ENCODE results near the gene RPL23.

Gene RPL23

DNA sequence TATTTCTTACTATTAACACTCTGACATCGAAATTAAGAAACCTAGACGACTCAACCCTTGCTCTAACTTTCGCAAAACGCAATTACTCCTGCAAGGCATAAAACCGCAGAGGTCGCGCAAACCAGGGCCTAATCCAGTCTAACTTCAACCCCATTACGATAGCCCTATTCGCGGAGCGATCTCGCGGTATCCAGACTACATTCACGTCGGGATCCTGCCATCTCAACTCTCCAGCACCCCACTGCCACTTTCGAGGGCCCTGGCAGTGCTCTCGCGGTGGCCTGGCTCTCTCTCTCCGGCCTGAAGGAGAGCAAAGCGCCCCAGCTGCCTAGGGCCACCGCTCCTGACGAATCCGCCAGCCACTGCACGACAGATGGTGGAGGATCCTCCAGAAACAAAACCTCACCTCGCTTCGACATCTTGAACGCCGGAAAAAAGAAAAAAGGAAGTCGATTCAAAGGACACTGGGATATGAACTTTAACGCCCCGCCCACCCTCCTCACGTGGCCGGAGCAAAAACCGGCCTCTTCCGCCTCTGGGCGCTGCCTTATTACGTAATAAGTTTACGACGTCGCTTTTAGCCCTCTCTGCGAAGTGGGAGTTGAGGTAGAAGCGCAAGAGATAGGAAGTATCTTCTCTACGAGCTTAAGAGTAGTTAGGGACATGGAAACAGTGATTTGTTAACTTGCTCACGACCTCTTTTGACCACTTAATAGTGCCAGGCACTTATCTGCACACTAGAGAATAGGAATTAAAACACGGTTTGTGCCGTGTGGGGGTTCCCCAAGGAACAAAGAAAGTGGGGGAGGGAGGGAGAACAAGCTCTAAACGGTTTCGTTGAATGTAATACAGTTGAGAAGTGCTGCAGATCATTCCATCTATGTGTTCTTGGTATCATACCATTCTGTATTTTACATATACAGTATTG is at the start of gene RPL23:
TSS of gene RPL23 (minus strand) at position 430 of the 928 bp plus-strand sequence. CDS start at position 419, 11 bp downstream.
- peak; percentile 90 for TF ChIP-seq ELF4 (IDR thresholded peaks at IDR 0.05)
- TF ChIP-seq NFRKB (IDR thresholded peaks at IDR 0.05) = 0 out of 2 replicates have a peak, but pooled peaks have one; percentile 32
- peak; percentile 64 for TF ChIP-seq ZNF384 (IDR thresholded peaks at IDR 0.05)
- TF ChIP-seq CTBP1 (IDR thresholded peaks at IDR 0.05; ENCODE audit: borderline replicate concordance) = 0 out of 2 replicates have a peak, but pooled peaks have one; percentile 37
- no peak for TF ChIP-seq ARNT (IDR thresholded peaks at IDR 0.05)
- TF ChIP-seq FOXA1 (IDR thresholded peaks at IDR 0.05) = no peak
- no peak for TF ChIP-seq BHLHE40 (IDR thresholded peaks at IDR 0.05; ENCODE audit: borderline replicate concordance)
- no peak for TF ChIP-seq FOXM1 (IDR thresholded peaks at IDR 0.05; ENCODE audit: borderline replicate concordance)
- peak; percentile 71 for TF ChIP-seq L3MBTL2 (conservative IDR thresholded peaks at IDR 0.05)
- TF ChIP-seq, protein P1, sequence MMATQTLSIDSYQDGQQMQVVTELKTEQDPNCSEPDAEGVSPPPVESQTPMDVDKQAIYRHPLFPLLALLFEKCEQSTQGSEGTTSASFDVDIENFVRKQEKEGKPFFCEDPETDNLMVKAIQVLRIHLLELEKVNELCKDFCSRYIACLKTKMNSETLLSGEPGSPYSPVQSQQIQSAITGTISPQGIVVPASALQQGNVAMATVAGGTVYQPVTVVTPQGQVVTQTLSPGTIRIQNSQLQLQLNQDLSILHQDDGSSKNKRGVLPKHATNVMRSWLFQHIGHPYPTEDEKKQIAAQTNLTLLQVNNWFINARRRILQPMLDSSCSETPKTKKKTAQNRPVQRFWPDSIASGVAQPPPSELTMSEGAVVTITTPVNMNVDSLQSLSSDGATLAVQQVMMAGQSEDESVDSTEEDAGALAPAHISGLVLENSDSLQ (IDR thresholded peaks at IDR 0.05) = no peak
- no peak for TF ChIP-seq LEF1 (IDR thresholded peaks at IDR 0.05; ENCODE audit: borderline replicate concordance)
- no peak for TF ChIP-seq TARDBP (IDR thresholded peaks at IDR 0.05)
- TF ChIP-seq SP1 (IDR thresholded peaks at IDR 0.05) = no peak
- peak; percentile 80 for DNase-seq (ENCODE audit: extremely low spot score)
- ChIA-PET CTCF (no interaction called here), POLR2A (interaction anchor here (0.6 to 3.7 kb wide), 49 partner anchors 8 to 504 kb away, joined by 3 to 125 read pairs (median 4); partner anchors contain the start of genes CWC25, FBXO47, LASP1 and LASP1NB)

DNA sequence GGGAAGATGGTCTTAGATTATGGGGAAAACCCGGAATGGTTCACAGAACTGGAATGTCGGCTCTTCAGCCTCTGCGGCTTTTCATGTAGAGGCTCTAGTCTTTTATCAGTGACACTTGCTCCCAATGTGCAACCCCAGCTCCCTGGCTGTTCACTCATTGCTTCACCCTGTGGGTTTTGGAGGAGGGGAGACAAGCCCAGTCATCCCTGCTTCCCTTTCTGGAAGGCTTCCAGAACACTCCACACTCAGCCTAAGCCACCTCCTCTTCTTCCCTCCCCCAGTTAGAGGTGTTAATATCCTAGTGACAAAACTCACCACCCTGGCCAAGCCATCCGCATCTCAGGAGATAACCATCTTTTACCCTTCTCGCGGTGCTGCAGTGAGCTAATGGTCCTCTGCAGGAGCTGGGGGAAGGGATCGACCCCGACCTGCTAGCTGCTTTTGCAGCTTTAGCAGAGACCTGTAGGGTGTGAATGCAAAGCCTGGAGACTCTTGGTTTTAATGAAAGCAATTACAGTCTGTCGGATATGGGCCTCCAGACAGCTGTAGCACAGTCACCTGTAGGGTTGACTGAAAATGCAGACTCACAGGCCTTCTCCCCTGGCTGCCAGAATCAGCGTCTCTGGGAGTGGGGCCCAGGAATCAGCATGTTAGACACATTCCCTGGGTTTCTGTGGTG is 47.6 kb upstream of the RPL23 start:
- ChIA-PET POLR2A (interaction anchor here (1.1 to 1.5 kb wide), 2 partner anchors 30 to 32 kb away, joined by 4 to 5 read pairs; partner anchors contain the start of gene LASP1), CTCF (no interaction called here)
- DNase-seq (ENCODE audit: extremely low spot score) = no peak
- TF ChIP-seq FOXK2 (IDR thresholded peaks at IDR 0.05) (no peak), LEF1 (IDR thresholded peaks at IDR 0.05; ENCODE audit: borderline replicate concordance) (no peak), SP1 (IDR thresholded peaks at IDR 0.05) (no peak), ZNF384 (IDR thresholded peaks at IDR 0.05) (no peak), TARDBP (IDR thresholded peaks at IDR 0.05) (no peak), HDGF (IDR thresholded peaks at IDR 0.05; ENCODE audit: borderline replicate concordance) (no peak)

DNA sequence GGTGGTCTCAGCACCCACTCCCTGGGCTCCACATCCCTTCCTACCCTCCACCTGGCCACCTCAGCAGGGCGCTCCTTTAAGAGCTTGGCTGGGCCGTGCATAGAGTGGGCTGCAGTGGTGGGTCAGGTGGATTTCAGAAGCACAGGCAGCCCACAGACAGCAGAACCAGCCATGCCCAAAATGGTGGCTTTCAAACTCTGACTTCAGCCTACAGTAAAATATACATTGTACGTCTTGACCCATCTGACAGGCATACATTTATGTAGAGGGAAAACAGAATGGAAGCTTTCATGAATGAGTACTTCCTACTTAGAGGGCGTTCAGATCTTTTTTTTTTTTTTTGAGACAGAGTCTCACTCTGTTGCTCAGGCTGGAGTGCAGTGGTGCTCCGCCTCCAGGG is 45.9 kb upstream of the RPL23 start:
- POLR2A ChIA-PET = no interaction called here
- CTCF ChIA-PET = no interaction called here

DNA sequence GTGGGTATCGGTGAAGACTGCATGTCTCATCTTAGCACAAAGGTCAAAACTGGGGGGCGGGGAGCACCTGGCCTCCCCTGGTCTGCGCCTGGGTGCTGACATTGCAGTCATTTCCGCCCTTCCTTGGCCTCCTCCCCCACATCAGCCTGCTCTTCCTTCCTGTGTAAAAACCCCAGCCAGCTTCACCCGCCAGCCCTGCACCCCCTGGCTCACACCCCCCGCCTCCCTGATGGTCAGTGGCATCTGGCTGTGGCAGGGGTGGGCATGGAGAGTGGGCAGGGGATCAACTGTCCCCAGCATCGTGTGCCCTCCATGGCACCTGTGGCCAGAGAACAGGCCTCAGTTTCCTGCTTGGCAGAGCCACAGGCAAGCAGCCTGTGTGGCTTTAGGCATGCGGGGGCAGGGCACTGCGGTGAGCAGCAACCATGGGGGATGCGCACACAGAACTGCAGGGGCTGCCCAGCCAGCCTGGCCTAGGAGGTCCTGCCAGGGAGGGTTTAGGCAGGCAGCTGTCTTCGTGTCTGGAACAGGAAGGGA is 45.4 kb upstream of the RPL23 start:
- POLR2A ChIA-PET = interaction anchor here (2.2 kb wide), 1 partner anchor 29 kb away, joined by 8 read pairs; the partner anchor contains the start of gene LASP1
- CTCF ChIA-PET = no interaction called here
- TF ChIP-seq FOXA1 (IDR thresholded peaks at IDR 0.05) (no peak), LEF1 (IDR thresholded peaks at IDR 0.05; ENCODE audit: borderline replicate concordance) (no peak), CTBP1 (IDR thresholded peaks at IDR 0.05; ENCODE audit: borderline replicate concordance) (no peak), FOXM1 (IDR thresholded peaks at IDR 0.05; ENCODE audit: borderline replicate concordance) (no peak), BHLHE40 (IDR thresholded peaks at IDR 0.05; ENCODE audit: borderline replicate concordance) (no peak), ARNT (IDR thresholded peaks at IDR 0.05) (no peak), SUZ12 (IDR thresholded peaks at IDR 0.05) (no peak)
- TF ChIP-seq, protein P1 (IDR thresholded peaks at IDR 0.05) = no peak
- no peak for DNase-seq (ENCODE audit: extremely low spot score)

More for the DNA sequence above, 45.9 kb upstream of the RPL23 start:
- TF ChIP-seq FOXA1 (IDR thresholded peaks at IDR 0.05) (no peak), FOXM1 (IDR thresholded peaks at IDR 0.05; ENCODE audit: borderline replicate concordance) (no peak), ARNT (IDR thresholded peaks at IDR 0.05) (no peak), CTBP1 (IDR thresholded peaks at IDR 0.05; ENCODE audit: borderline replicate concordance) (no peak), HDGF (IDR thresholded peaks at IDR 0.05; ENCODE audit: borderline replicate concordance) (no peak), SP1 (IDR thresholded peaks at IDR 0.05) (no peak), LEF1 (IDR thresholded peaks at IDR 0.05; ENCODE audit: borderline replicate concordance) (no peak)
- no peak for DNase-seq (ENCODE audit: extremely low spot score)

DNA sequence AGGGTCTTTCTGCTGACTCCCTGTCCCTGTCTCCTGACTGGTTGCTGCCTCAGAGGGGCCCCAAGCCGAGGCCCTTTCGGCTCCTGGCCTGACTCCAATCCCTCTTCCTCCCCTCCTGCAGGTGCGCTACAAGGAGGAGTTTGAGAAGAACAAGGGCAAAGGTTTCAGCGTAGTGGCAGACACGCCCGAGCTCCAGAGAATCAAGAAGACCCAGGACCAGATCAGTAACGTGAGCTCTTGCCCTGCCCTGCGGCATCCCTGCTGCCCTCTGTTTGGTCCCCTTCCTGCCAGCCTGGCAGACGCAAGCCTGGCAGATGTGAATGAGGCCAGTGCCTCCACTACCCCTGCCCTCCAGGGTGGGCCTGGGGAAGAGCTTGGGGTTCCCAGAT is 44.8 kb upstream of the RPL23 start:
- CTCF ChIA-PET = no interaction called here
- TF ChIP-seq ZNF384 (IDR thresholded peaks at IDR 0.05) = no peak
- TF ChIP-seq BHLHE40 (IDR thresholded peaks at IDR 0.05; ENCODE audit: borderline replicate concordance) = no peak
- TF ChIP-seq SUZ12 (IDR thresholded peaks at IDR 0.05) = no peak
- TF ChIP-seq FOXA1 (IDR thresholded peaks at IDR 0.05) = no peak
- TF ChIP-seq FOXK2 (IDR thresholded peaks at IDR 0.05) = no peak
- no peak for TF ChIP-seq FOXM1 (IDR thresholded peaks at IDR 0.05; ENCODE audit: borderline replicate concordance)
- TF ChIP-seq LEF1 (IDR thresholded peaks at IDR 0.05; ENCODE audit: borderline replicate concordance) = no peak
- no peak for TF ChIP-seq TARDBP (IDR thresholded peaks at IDR 0.05)
- no peak for TF ChIP-seq L3MBTL2 (conservative IDR thresholded peaks at IDR 0.05)
- TF ChIP-seq ARNT (IDR thresholded peaks at IDR 0.05) = no peak
- no peak for TF ChIP-seq NFRKB (IDR thresholded peaks at IDR 0.05)
- no peak for TF ChIP-seq CTBP1 (IDR thresholded peaks at IDR 0.05; ENCODE audit: borderline replicate concordance)
- no peak for TF ChIP-seq ELF4 (IDR thresholded peaks at IDR 0.05)
- TF ChIP-seq HDGF (IDR thresholded peaks at IDR 0.05; ENCODE audit: borderline replicate concordance) = no peak
- TF ChIP-seq, protein P1 (IDR thresholded peaks at IDR 0.05) = no peak
- no peak for TF ChIP-seq SP1 (IDR thresholded peaks at IDR 0.05)
- DNase-seq (ENCODE audit: extremely low spot score) = no peak
- POLR2A ChIA-PET = interaction anchor here (0.7 to 2.2 kb wide), 2 partner anchors 13 to 28 kb away, joined by 3 to 8 read pairs; partner anchors contain the start of gene LASP1

All from HEK293T (cell line).